HepG2 (cell line): ENCODE data around the gene ACE2. TPM values are rescaled to one million over a fixed set of nuclear protein-coding genes. Genes with fewer than 3 reads are reported as not detected.

Experiments
- ATAC-seq: fragments of 200-7000 bp; cut with Tn5 transposase; 3 replicates; pipeline ENCODE4 v1.9.1; 2020; ENCODE audit warnings: mild to moderate bottlenecking, moderate library complexity
- BruUV-seq: library from RNA; stranded (reverse); fragments of 400-500 nt; replicated peaks from 2 replicates; lab custom pipeline; 2021; lab: Mats Ljungman, UMichigan
- CTCF ChIA-PET: fragments of 300-600 bp; formaldehyde crosslinking; extraction: SDS; loops from one replicate; lab custom pipeline; 2021; ENCODE audit warnings: low total read pairs, inconsistent platforms, low intra/inter-chr PET ratio; lab: Yijun Ruan, JAX
- POLR2A ChIA-PET: fragments of 350-600 bp; sonication (Branson Sonifier 250); formaldehyde crosslinking; loops from one replicate; lab custom pipeline; 2020; ENCODE audit warnings: antibody characterized with exemption, inconsistent platforms; lab: Yijun Ruan, JAX
- DNase-seq: peaks from one replicate; pipeline ENCODE4 v3.0.0-alpha.2; 2015; ENCODE audit warnings: low spot score
- FAIRE-seq: peaks from 3 replicates; lab custom pipeline; 2011; peaks lifted over from hg19 to GRCh38; lab: Jason Lieb, UNC
- H2AFZ ChIP-seq: one replicate; pipeline ENCODE4 v1.6.1; 2011; ENCODE audit warnings: low read length, inconsistent platforms
- H3K27ac ChIP-seq: fragments of 300-600 bp; 3 replicates; pipeline ENCODE4 v1.8.0; 2011; ENCODE audit warnings: mixed run types, mild to moderate bottlenecking, mixed read lengths, low read length, inconsistent platforms; ENCODE audit not compliant: insufficient read depth; ENCODE audit errors: extremely low read length
- H3K27me3 ChIP-seq, 2 experiments: fragments of 200-600 bp in 1 of 2; 2 replicates in 1 of 2; 3 replicates in 1 of 2; pipeline versions ENCODE4 v1.6.0 to v1.8.0; 2011; ENCODE audit warnings: low read length in 2 of 2, mild to moderate bottlenecking in 2 of 2, moderate library complexity in 2 of 2, inconsistent platforms in 1 of 2; ENCODE audit not compliant: insufficient read depth in 2 of 2, control insufficient read depth in 1 of 2
- H3K36me3 ChIP-seq, 2 experiments: fragments of 200-600 bp in 1 of 2; replicated peaks in 1 of 2; 2 replicates in 1 of 2; 3 replicates in 1 of 2; pipeline versions ENCODE4 v1.5.1 to v1.8.0; 2011; ENCODE audit warnings: low read length in 2 of 2, inconsistent platforms in 1 of 2; ENCODE audit not compliant: insufficient read depth in 2 of 2, control insufficient read depth in 1 of 2
- H3K4me1 ChIP-seq: 2 replicates; pipeline ENCODE4 v1.5.1; 2012; ENCODE audit warnings: low read length, inconsistent platforms; ENCODE audit not compliant: insufficient read depth
- H3K4me2 ChIP-seq: 2 replicates; pipeline ENCODE4 v1.6.0; 2011; ENCODE audit warnings: low read depth, low read length, inconsistent platforms
- H3K4me3 ChIP-seq, 3 experiments: fragments of 200-600 bp in 1 of 3; sonication (generic), shearing (Covaris generic) in 1 of 3; replicated peaks in 1 of 3; 2 replicates each; pipeline ENCODE4 v1.5.1; 2011 to 2016; ENCODE audit warnings: low read length in 3 of 3, inconsistent platforms in 2 of 3, low read depth in 2 of 3, mild to moderate bottlenecking in 2 of 3, control low read depth in 1 of 3, mixed read lengths in 1 of 3; ENCODE audit not compliant: insufficient read depth in 1 of 3
- H3K79me2 ChIP-seq: one replicate; pipeline ENCODE4 v1.6.1; 2011; ENCODE audit warnings: low read length, inconsistent platforms; ENCODE audit not compliant: insufficient read depth
- H3K9ac ChIP-seq: 2 replicates; pipeline ENCODE4 v1.6.0; 2011; ENCODE audit warnings: mild to moderate bottlenecking, low read depth, low read length, inconsistent platforms; ENCODE audit not compliant: insufficient read depth
- H3K9me3 ChIP-seq: 2 replicates; pipeline ENCODE4 v1.5.1; 2012; ENCODE audit warnings: mild to moderate bottlenecking, low read length
- H4K20me1 ChIP-seq: 2 replicates; pipeline ENCODE4 v1.6.0; 2011; ENCODE audit warnings: inconsistent platforms, mild to moderate bottlenecking, low read length, moderate library complexity; ENCODE audit not compliant: insufficient read depth
- ATAD3A ChIP-seq: sonication (generic); formaldehyde crosslinking; IDR thresholded peaks from 2 replicates; pipeline ENCODE4 v1.4.0; 2020; ENCODE audit warnings: missing genetic modification reagents
- GFI1 ChIP-seq: sonication (generic); formaldehyde crosslinking; IDR thresholded peaks from 2 replicates; pipeline ENCODE4 v1.5.0; 2020; ENCODE audit warnings: missing genetic modification reagents, mild to moderate bottlenecking, borderline replicate concordance
- JUND ChIP-seq: sonication (generic); formaldehyde crosslinking; IDR thresholded peaks from 2 replicates; pipeline ENCODE4 v1.8.0; 2022; ENCODE audit warnings: mild to moderate bottlenecking, missing genetic modification reagents
- KLF13 ChIP-seq: sonication (generic); formaldehyde crosslinking; IDR thresholded peaks from 2 replicates; pipeline ENCODE4 v1.4.0; 2020; ENCODE audit warnings: mild to moderate bottlenecking, missing genetic modification reagents
- PCBP1 ChIP-seq: fragments of 200-400 bp; formaldehyde crosslinking; IDR thresholded peaks from 2 replicates; pipeline ENCODE4 v1.6.1; 2017; ENCODE audit warnings: mild to moderate bottlenecking, low read depth, low read length, borderline replicate concordance
- PHF5A ChIP-seq: IDR thresholded peaks from one replicate; pipeline ENCODE4 v1.6.1; 2018; ENCODE audit warnings: low read depth, missing genetic modification reagents; ENCODE audit not compliant: unreplicated experiment
- RFX1 ChIP-seq: fragments of 450-650 bp; IDR thresholded peaks from 2 replicates; pipeline ENCODE4 v1.6.1; 2017
- SRSF4 ChIP-seq: fragments of 200-400 bp; formaldehyde crosslinking; IDR thresholded peaks from one replicate; pipeline ENCODE4 v1.6.1; 2018; ENCODE audit warnings: mild to moderate bottlenecking, low read depth, low read length, moderate library complexity; ENCODE audit not compliant: poor library complexity, severe bottlenecking
- SYNCRIP ChIP-seq: fragments of 200-400 bp; formaldehyde crosslinking; IDR thresholded peaks from 2 replicates; pipeline ENCODE4 v1.6.1; 2018; ENCODE audit warnings: mild to moderate bottlenecking, low read depth, low read length; ENCODE audit not compliant: insufficient read depth
- TCF7L2 ChIP-seq: IDR thresholded peaks from 2 replicates; pipeline ENCODE4 v1.6.1; 2011; ENCODE audit warnings: mild to moderate bottlenecking, low read depth, low read length, moderate library complexity
- WGBS: methylation state at CpG from one replicate; pipeline ENCODE4 v1.1.6; 2017; ENCODE audit warnings: low lambda C conversion rate; 5-methylcytosine and 5-hydroxymethylcytosine counted together
- in situ Hi-C: cut with HindIII; loops from 2 replicates; pipeline ENCODE4 v1.10.0; 2017; ENCODE audit warnings: low pct_unique_long_range_greater_than_20kb; ENCODE audit not compliant: extremely low pct_ligation_motif_present
- intact Hi-C: fragments of 100-400 bp; cut with micrococcal nuclease; formaldehyde crosslinking; loops from one replicate; pipeline ENCODE4 v1.10.0; 2022; ENCODE audit not compliant: unreplicated experiment
- polyA plus RNA-seq, 8 experiments: library from polyadenylated mRNA; depleted of rRNA in 3 of 8; stranded (reverse) in 7 of 8; unstranded in 1 of 8; fragments of >200 nt; fragmentation: Illumina TruSeq in 4 of 8; extraction: Trizol in 4 of 8; gene quantifications; 2 replicates each; pipeline versions ENCODE4 v1.2.1 to v1.2.3, GENCODE V29; 2011 to 2016; ENCODE audit warnings: low read depth in 4 of 8, missing spikeins in 1 of 8, mixed read lengths in 1 of 8; ENCODE audit not compliant: insufficient read depth in 1 of 8
- total RNA-seq, 5 experiments: library from RNA; depleted of rRNA; stranded (reverse); fragments of >200 nt; fragmentation: Illumina TruSeq; extraction: Trizol; gene quantifications; 2 replicates each; pipeline ENCODE4 v1.2.3, GENCODE V29; 2016; ENCODE audit warnings: low read depth in 1 of 5
- TF ChIP-seq, protein P1 (sequence below): sonication (generic); formaldehyde crosslinking; conservative IDR thresholded peaks from 2 replicates; pipeline ENCODE4 v1.8.0; 2022; ENCODE audit warnings: low read depth, missing genetic modification reagents

The ACE2 gene
- total and polyA plus RNA-seq, 2 of the 13 experiments (the other 11 are each of a cell fraction or from before 2014, with no cell fraction given): 0.46 to 3.1 TPM

DNA sequence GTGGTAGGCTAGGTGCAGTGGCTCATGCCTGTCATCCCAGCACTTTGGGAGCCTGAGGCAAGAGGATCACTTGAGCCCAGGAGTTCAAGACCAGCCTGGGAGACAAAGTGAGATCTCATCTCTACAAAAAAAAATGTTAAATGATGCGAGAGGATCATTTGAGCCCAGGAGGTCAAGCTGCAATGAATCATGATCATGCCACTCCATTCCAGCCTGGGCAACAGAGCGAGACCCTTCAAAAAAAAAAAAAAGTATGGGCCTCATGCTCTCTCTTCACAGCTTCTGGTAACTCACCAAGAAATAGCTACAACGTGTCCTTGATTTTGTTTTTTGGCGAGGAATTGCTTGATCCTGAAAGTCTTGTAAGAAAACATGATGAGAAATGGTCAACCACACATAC is 1.3 kb downstream of the ACE2 start:
- WGBS: 95% methylated on average over 2 of the region's 4 CpGs
- Histone ChIP-seq H3K9me3 (no peaks in the 10 kb centered on the region), H3K4me1 (peaks cover 32% of the 10 kb centered on the region), H2AFZ (no peak overlapping the region), H3K9ac (no peak overlapping the region), H3K4me2 (no peak overlapping the region), H3K4me3 (no peak overlapping the region), H3K27ac (no peak overlapping the region), H4K20me1 (no peaks in the 10 kb centered on the region), H3K27me3 (no peaks in the 10 kb centered on the region), H3K79me2 (no peaks in the 10 kb centered on the region), H3K36me3 (no peaks in the 10 kb centered on the region)
- FAIRE-seq (no peak), DNase-seq (no peak), ATAC-seq (no peak)
- ChIA-PET POLR2A (no interaction called here), CTCF (no interaction called here)
- BruUV-seq: no TSS peak
- TF ChIP-seq JUND (no peak), PHF5A (CRISPR knock-in tag) (no peak), GFI1 (CRISPR knock-in tag) (no peak), KLF13 (CRISPR knock-in tag) (no peak), PCBP1 (no peak), RFX1 (no peak), ATAD3A (CRISPR knock-in tag) (no peak), SRSF4 (no peak), SYNCRIP (no peak), TCF7L2 (no peak)
- TF ChIP-seq, protein P1, sequence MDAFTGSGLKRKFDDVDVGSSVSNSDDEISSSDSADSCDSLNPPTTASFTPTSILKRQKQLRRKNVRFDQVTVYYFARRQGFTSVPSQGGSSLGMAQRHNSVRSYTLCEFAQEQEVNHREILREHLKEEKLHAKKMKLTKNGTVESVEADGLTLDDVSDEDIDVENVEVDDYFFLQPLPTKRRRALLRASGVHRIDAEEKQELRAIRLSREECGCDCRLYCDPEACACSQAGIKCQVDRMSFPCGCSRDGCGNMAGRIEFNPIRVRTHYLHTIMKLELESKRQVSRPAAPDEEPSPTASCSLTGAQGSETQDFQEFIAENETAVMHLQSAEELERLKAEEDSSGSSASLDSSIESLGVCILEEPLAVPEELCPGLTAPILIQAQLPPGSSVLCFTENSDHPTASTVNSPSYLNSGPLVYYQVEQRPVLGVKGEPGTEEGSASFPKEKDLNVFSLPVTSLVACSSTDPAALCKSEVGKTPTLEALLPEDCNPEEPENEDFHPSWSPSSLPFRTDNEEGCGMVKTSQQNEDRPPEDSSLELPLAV (CRISPR knock-in tag): no peak
- intact Hi-C loops (no loop called here), in situ Hi-C loops (no loop called here)
